ENCODE results near the gene DGAT2L6.

Gene DGAT2L6

GRCh38 chrX:70183091-70183490 lies 5.8 kb downstream of the DGAT2L6 start:
- H3K9me2 ChIP-seq (ENCODE audit: low read depth, low read length): no peaks in the 10 kb centered on the region
- no peaks in the 10 kb centered on the region for H3K4me1 ChIP-seq (ENCODE audit: insufficient read depth, low read length, severe bottlenecking)
- H4K20me1 ChIP-seq (ENCODE audit: insufficient read depth, low read length): no peaks in the 10 kb centered on the region
- TF ChIP-seq CTCF (IDR thresholded peaks at IDR 0.05; ENCODE audit: low read length) (no peak), EZH2 (IDR thresholded peaks at IDR 0.05; ENCODE audit: borderline replicate concordance, low read length) (no peak)
- H3K79me2 ChIP-seq (ENCODE audit: insufficient read depth, low read length): no peaks in the 10 kb centered on the region
- H3K4me3 ChIP-seq (ENCODE audit: low read depth, low read length, poor library complexity, severe bottlenecking): no peak overlapping the region
- no peaks in the 10 kb centered on the region for H3K9me3 ChIP-seq (ENCODE audit: low read length)
- no peaks in the 10 kb centered on the region for H3K27me3 ChIP-seq (ENCODE audit: insufficient read depth, low read length)
- H3K4me2 ChIP-seq (ENCODE audit: low read length): no peak overlapping the region
- no peaks in the 10 kb centered on the region for H3K36me3 ChIP-seq (ENCODE audit: insufficient read depth, low read length)
- H3F3A ChIP-seq (ENCODE audit: insufficient read depth, low read length): no peaks in the 10 kb centered on the region
- no peak overlapping the region for H3K9ac ChIP-seq (ENCODE audit: low read length)
- H2AFZ ChIP-seq (ENCODE audit: low read length): no peak overlapping the region
- H3K27ac ChIP-seq (ENCODE audit: low read depth, low read length, poor library complexity, severe bottlenecking): no peak overlapping the region

- no peaks in the 10 kb centered on the region for H3K27me3 ChIP-seq (ENCODE audit: insufficient read depth, low read length)
- no peaks in the 10 kb centered on the region; the same call in 1 of the 2 replicates for H3K36me3 ChIP-seq (ENCODE audit: insufficient read depth, low read length)
- no peaks in the 10 kb centered on the region for H3K9me2 ChIP-seq (ENCODE audit: low read depth, low read length)
- no peaks in the 10 kb centered on the region for H3K4me1 ChIP-seq (ENCODE audit: insufficient read depth, low read length, severe bottlenecking)
- no peaks in the 10 kb centered on the region for H3F3A ChIP-seq (ENCODE audit: insufficient read depth, low read length)
- no peak overlapping the region for H3K9ac ChIP-seq (ENCODE audit: low read length)
- no peaks in the 10 kb centered on the region for H4K20me1 ChIP-seq (ENCODE audit: insufficient read depth, low read length)
- H2AFZ ChIP-seq (ENCODE audit: low read length): no peak overlapping the region
- no peak overlapping the region for H3K27ac ChIP-seq (ENCODE audit: low read depth, low read length, poor library complexity, severe bottlenecking)
- H3K79me2 ChIP-seq (ENCODE audit: insufficient read depth, low read length): no peaks in the 10 kb centered on the region
- H3K4me2 ChIP-seq (ENCODE audit: low read length): no peak overlapping the region
- no peak for TF ChIP-seq CTCF (IDR thresholded peaks at IDR 0.05; ENCODE audit: low read length)
- TF ChIP-seq EZH2 (IDR thresholded peaks at IDR 0.05; ENCODE audit: borderline replicate concordance, low read length): no peak
- no peak overlapping the region for H3K4me3 ChIP-seq (ENCODE audit: low read depth, low read length, poor library complexity, severe bottlenecking)
- no peaks in the 10 kb centered on the region for H3K9me3 ChIP-seq (ENCODE audit: low read length)
These were observed 12.9 kb downstream of the DGAT2L6 start for GRCh38 chrX:70190225-70190624.

GRCh38 chrX:70196961-70197720 lies 19.9 kb downstream of the DGAT2L6 start:
- no peaks in the 10 kb centered on the region for H3K27me3 ChIP-seq (ENCODE audit: insufficient read depth, low read length)
- no peaks in the 10 kb centered on the region for H3K36me3 ChIP-seq (ENCODE audit: insufficient read depth, low read length)
- no peak overlapping the region for H3K9ac ChIP-seq (ENCODE audit: low read length)
- no peak overlapping the region for H3K27ac ChIP-seq (ENCODE audit: low read depth, low read length, poor library complexity, severe bottlenecking)
- no peaks in the 10 kb centered on the region for H3F3A ChIP-seq (ENCODE audit: insufficient read depth, low read length)
- no peaks in the 10 kb centered on the region for H3K4me1 ChIP-seq (ENCODE audit: insufficient read depth, low read length, severe bottlenecking)
- H3K79me2 ChIP-seq (ENCODE audit: insufficient read depth, low read length): no peaks in the 10 kb centered on the region
- no peak overlapping the region for H3K4me3 ChIP-seq (ENCODE audit: low read depth, low read length, poor library complexity, severe bottlenecking)
- no peaks in the 10 kb centered on the region for H3K9me3 ChIP-seq (ENCODE audit: low read length)
- no peak overlapping the region for H2AFZ ChIP-seq (ENCODE audit: low read length)
- H4K20me1 ChIP-seq (ENCODE audit: insufficient read depth, low read length): no peaks in the 10 kb centered on the region
- TF ChIP-seq CTCF (IDR thresholded peaks at IDR 0.05; ENCODE audit: low read length) (peak; percentile 61), EZH2 (IDR thresholded peaks at IDR 0.05; ENCODE audit: borderline replicate concordance, low read length) (no peak)
- H3K4me2 ChIP-seq (ENCODE audit: low read length): no peak overlapping the region
- H3K9me2 ChIP-seq (ENCODE audit: low read depth, low read length): no peaks in the 10 kb centered on the region
